GM12872 (cell line): ENCODE measurements around the gene UXS1.

ENCODE experiments used
- CTCF ChIP-seq: IDR thresholded peaks from 3 replicates; pipeline ENCODE4 v1.5.1; 2011; ENCODE audit warnings: low read depth, mild to moderate bottlenecking, low read length, moderate library complexity; ENCODE audit not compliant: insufficient read depth

UXS1 gene

GRCh38 chr2:106193977-106194778 is at the start of gene UXS1:
Gene UXS1 (minus strand): TSS chr2:106194301. CDS start chr2:106194241, 60 bp downstream.
- TF ChIP-seq CTCF = no peak

GRCh38 chr2:106233350-106233706 is 39.2 kb upstream of the UXS1 start:
- no peak for TF ChIP-seq CTCF

- no peak for TF ChIP-seq CTCF
Observed at GRCh38 chr2:106232638-106233349, 38.7 kb upstream of the UXS1 start.

- no peak for TF ChIP-seq CTCF
Observed at GRCh38 chr2:106223347-106223746, 29.2 kb upstream of the UXS1 start.

GRCh38 chr2:106219813-106220212 is 25.7 kb upstream of the UXS1 start:
- TF ChIP-seq CTCF = no peak

GRCh38 chr2:106208874-106209273 is 14.8 kb upstream of the UXS1 start:
- no peak for TF ChIP-seq CTCF

- no peak for TF ChIP-seq CTCF
Observed at GRCh38 chr2:106208399-106208798, 14.3 kb upstream of the UXS1 start.
